ENCODE data around the gene ROBO1. TPM values are rescaled to one million over a fixed set of nuclear protein-coding genes. Genes with fewer than 3 reads are reported as not detected.

The ROBO1 gene
- total and polyA plus RNA-seq, 2 of the 8 experiments (the other 6 are each of a cell fraction or from before 2014, with no cell fraction given): 51.4 to 91.0 TPM

DNA sequence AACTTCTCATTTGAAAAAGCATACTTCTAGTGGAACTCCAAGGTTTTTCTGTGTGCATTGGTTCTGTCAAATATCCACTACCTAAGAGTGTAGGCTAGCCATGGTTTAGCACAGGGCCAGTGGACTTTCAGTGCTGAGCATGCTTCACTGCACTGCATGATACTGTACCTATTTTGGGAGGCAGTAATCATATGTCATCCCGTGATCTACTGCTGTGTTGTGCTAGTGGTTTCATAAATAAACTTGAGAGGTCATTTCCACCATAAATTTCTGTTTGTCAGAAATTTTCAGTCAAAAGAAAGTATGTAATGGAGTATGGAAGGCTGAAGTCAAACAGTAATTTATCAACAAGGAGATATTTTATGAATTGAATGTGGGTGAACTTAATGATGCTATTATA is 203.6 kb downstream of the ROBO1 start:
- no peak overlapping the region for H2AK5ac ChIP-seq (ENCODE audit: low read depth, low read length)
- POLR2A ChIA-PET (ENCODE audit: partially characterized antibody): no interaction called here
- H4K91ac ChIP-seq (replicated peaks; ENCODE audit: insufficient read length, low read length): no peak overlapping the region
- H2AFZ ChIP-seq (ENCODE audit: low read length): no peak overlapping the region
- 86% methylated on average over 1 of the region's 1 CpG; no CpG with 5 or more reads in 1 of the 2 experiments for WGBS, 2 experiments (ENCODE audit: extremely low coverage in 1 of 2, insufficient coverage in 1 of 2, insufficient read length in 1 of 2, insufficient replicate concordance in 2 of 2, low coverage in 1 of 2, low lambda C conversion rate in 2 of 2, missing lambda C conversion rate in 1 of 2)
- H3K27ac ChIP-seq (ENCODE audit: low read depth, low read length): no peak overlapping the region
- H3K23me2 ChIP-seq (ENCODE audit: low read depth, low read length): no peaks in the 10 kb centered on the region
- H3K79me1 ChIP-seq (ENCODE audit: low read depth, low read length): no peaks in the 10 kb centered on the region
- no peaks in the 10 kb centered on the region for H3K79me2 ChIP-seq (ENCODE audit: control insufficient read depth in 1 of 2, insufficient read depth in 2 of 2, low read length in 2 of 2)
- no peak overlapping the region for H3K9ac ChIP-seq (replicated peaks in 1 of 4; ENCODE audit: extremely low read depth in 1 of 4, low read depth in 3 of 4, low read length in 3 of 4)
- CTCF ChIA-PET (ENCODE audit: partially characterized antibody): no interaction called here
- no peak for DNase-seq (ENCODE audit: low read depth in 1 of 2, low spot score in 2 of 2)
- no peak overlapping the region for H4K5ac ChIP-seq (ENCODE audit: insufficient read length, low read depth, low read length)
- no peak overlapping the region for H4K8ac ChIP-seq (ENCODE audit: extremely low read depth, insufficient read depth, low read length)
- no peak overlapping the region for H3K4me2 ChIP-seq (ENCODE audit: insufficient read depth in 1 of 2, low read depth in 2 of 2, low read length in 2 of 2)
- H3K9me3 ChIP-seq (ENCODE audit: insufficient read depth in 2 of 2, low read depth in 1 of 2, low read length in 1 of 2): no peaks in the 10 kb centered on the region
- no peaks in the 10 kb centered on the region for H3K27me3 ChIP-seq (replicated peaks in 1 of 4; ENCODE audit: control insufficient read depth in 3 of 4, extremely low read depth in 1 of 4, insufficient read depth in 3 of 4, low read length in 3 of 4)
- no peak overlapping the region for H2BK12ac ChIP-seq (ENCODE audit: low read depth, low read length)
- H3K14ac ChIP-seq (ENCODE audit: insufficient read length): no peak overlapping the region
- H4K20me1 ChIP-seq (replicated peaks in 1 of 2; ENCODE audit: control insufficient read depth in 1 of 2, insufficient read depth in 2 of 2, low read length in 2 of 2): no peaks in the 10 kb centered on the region
- no peak overlapping the region for H3K18ac ChIP-seq (ENCODE audit: extremely low read depth, low read length)
- H2BK20ac ChIP-seq (ENCODE audit: low read length): no peak overlapping the region
- H3K4me1 ChIP-seq (replicated peaks in 1 of 4; ENCODE audit: control insufficient read depth in 3 of 4, insufficient read depth in 4 of 4, low read length in 3 of 4): no peaks in the 10 kb centered on the region
- no peak overlapping the region for H3K23ac ChIP-seq (ENCODE audit: insufficient read length)
- no peaks in the 10 kb centered on the region for H3K36me3 ChIP-seq (ENCODE audit: control insufficient read depth in 2 of 4, insufficient read depth in 4 of 4, low read length in 3 of 4)
- no peak for FAIRE-seq
- H2BK5ac ChIP-seq (ENCODE audit: low read depth, low read length): no peak overlapping the region
- no peak overlapping the region for H2BK120ac ChIP-seq (replicated peaks; ENCODE audit: low read depth, low read length)
- no peak overlapping the region for H3K4me3 ChIP-seq (ENCODE audit: extremely low read depth in 1 of 4, insufficient read depth in 2 of 4, low read depth in 3 of 4, low read length in 4 of 4)
- no peak overlapping the region for H2BK15ac ChIP-seq (ENCODE audit: low read length)
- H3K4ac ChIP-seq (replicated peaks; ENCODE audit: insufficient read length, low read depth, low read length): no peak overlapping the region
- no peak overlapping the region for H3K56ac ChIP-seq (replicated peaks; ENCODE audit: insufficient read length, low read depth, low read length)
- no peak for TF ChIP-seq CBX8 (IDR thresholded peaks at IDR 0.05; ENCODE audit: borderline replicate concordance, low read depth, low read length)
- no peak for TF ChIP-seq SRF (IDR thresholded peaks at IDR 0.05; ENCODE audit: low read depth, low read length)
- TF ChIP-seq BACH1 (IDR thresholded peaks at IDR 0.05; ENCODE audit: low read length): no peak
- no peak for TF ChIP-seq SP4 (IDR thresholded peaks at IDR 0.05; ENCODE audit: low read length)
- no peak for TF ChIP-seq TCF12 (IDR thresholded peaks at IDR 0.05; ENCODE audit: low read depth, low read length)
- TF ChIP-seq CREB1 (IDR thresholded peaks at IDR 0.05): no peak
- TF ChIP-seq RNF2 (IDR thresholded peaks at IDR 0.05; ENCODE audit: borderline replicate concordance, low read depth, low read length, missing control alignments, poor library complexity, severe bottlenecking): no peak
- no peak for TF ChIP-seq CBX5 (IDR thresholded peaks at IDR 0.05; ENCODE audit: low read depth, low read length)
- no peak for TF ChIP-seq FOSL1 (IDR thresholded peaks at IDR 0.05; ENCODE audit: insufficient read depth, low read depth, low read length)
- TF ChIP-seq KDM4A (IDR thresholded peaks at IDR 0.05; ENCODE audit: low read depth, low read length, severe bottlenecking): no peak
- no peak for TF ChIP-seq MAX (IDR thresholded peaks at IDR 0.05)
- TF ChIP-seq, protein P1, sequence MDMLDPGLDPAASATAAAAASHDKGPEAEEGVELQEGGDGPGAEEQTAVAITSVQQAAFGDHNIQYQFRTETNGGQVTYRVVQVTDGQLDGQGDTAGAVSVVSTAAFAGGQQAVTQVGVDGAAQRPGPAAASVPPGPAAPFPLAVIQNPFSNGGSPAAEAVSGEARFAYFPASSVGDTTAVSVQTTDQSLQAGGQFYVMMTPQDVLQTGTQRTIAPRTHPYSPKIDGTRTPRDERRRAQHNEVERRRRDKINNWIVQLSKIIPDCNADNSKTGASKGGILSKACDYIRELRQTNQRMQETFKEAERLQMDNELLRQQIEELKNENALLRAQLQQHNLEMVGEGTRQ (IDR thresholded peaks at IDR 0.05; ENCODE audit: low read length): no peak
- no peak for TF ChIP-seq TBP (IDR thresholded peaks at IDR 0.05; ENCODE audit: low read depth, low read length)
- no peak for TF ChIP-seq RAD21 (IDR thresholded peaks at IDR 0.05 in 1 of 2, conservative IDR thresholded peaks at IDR 0.05 in 1 of 2; ENCODE audit: low read depth in 2 of 2, low read length in 2 of 2)
